ENCODE results near the gene SLC4A1AP.

The SLC4A1AP gene

DNA sequence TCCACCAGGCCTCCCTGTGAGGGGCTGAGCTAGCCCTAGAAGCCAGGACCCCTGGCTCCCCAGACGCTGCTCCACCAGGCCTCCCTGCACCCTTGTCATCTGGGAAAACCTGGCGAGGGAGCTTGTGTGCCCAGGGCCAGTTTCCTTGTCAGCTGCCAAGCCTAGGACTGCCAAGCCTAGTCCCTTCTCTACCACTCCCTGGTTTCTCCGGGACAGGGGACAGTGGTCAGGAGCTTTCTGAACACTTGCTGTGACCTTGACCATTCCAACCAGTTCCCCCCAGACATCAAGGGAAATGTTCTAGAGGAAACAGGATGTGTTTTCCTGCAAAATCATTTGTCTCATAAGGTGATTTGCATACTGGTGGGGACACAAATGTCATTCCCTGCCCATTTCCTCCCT is 66.6 kb downstream of the SLC4A1AP start:
- Histone ChIP-seq H4K20me1 (ENCODE audit: insufficient read depth, low read length) (no peaks in the 10 kb centered on the region), H3K27me3 (ENCODE audit: low read depth, low read length) (no peaks in the 10 kb centered on the region; the same call in 1 of the 2 replicates), H2AFZ (ENCODE audit: low read depth, low read length) (no peak overlapping the region), H3K27ac (ENCODE audit: low read length) (no peak overlapping the region), H3K9me3 (ENCODE audit: insufficient read depth, low read length) (no peaks in the 10 kb centered on the region), H3K36me3 (replicated peaks; ENCODE audit: low read depth, low read length) (no peaks in the 10 kb centered on the region), H3K4me2 (ENCODE audit: low read length) (no peak overlapping the region), H3K4me1 (ENCODE audit: low read length) (no peaks in the 10 kb centered on the region), H3K79me2 (ENCODE audit: low read length) (no peaks in the 10 kb centered on the region), H3K4me3 (ENCODE audit: low read length) (no peak overlapping the region), H3K9ac (ENCODE audit: low read length) (no peak overlapping the region)
- TF ChIP-seq EZH2phosphoT487 (IDR thresholded peaks at IDR 0.05; ENCODE audit: low read depth) (no peak), CTCF (IDR thresholded peaks at IDR 0.05; ENCODE audit: low read depth, low read length) (no peak)

DNA sequence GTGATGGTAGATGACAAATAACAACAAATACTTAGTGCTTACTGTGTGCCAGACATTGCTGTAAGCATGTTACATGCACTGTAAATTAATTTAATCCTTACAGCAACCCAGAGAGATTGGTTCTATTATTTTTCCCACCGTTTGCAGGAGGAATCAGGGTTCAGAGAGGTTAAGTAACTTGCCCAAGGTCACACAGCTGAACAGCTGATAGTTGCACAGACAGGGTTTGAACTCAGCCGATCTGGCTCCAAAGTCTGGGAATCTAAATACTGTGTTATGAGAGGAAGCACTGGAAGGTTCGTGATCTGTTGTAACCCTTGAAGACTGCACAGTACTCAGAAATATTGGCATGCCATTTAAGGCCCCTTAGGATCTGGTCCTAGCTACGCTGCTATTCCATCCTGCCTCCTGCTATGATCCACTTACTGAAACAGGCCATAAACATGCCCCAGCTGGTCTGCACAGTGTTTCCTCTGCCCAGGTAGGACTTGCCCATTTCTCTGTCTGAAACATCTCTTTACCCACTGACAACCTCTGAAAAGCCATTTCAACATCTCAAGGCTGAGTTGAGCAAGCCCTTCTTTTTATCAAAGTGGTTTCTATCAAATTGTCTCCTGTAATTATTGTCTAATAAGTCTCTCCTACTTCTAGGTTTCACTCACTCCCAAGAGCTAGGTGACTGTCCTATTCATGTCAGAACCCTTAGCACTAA is 67.4 kb downstream of the SLC4A1AP start:
- no peaks in the 10 kb centered on the region for H3K36me3 ChIP-seq (replicated peaks; ENCODE audit: low read depth, low read length)
- no peaks in the 10 kb centered on the region for H4K20me1 ChIP-seq (ENCODE audit: insufficient read depth, low read length)
- H3K4me1 ChIP-seq (ENCODE audit: low read length), result no peaks in the 10 kb centered on the region
- no peak overlapping the region for H3K9ac ChIP-seq (ENCODE audit: low read length)
- no peak overlapping the region for H3K27ac ChIP-seq (ENCODE audit: low read length)
- no peak overlapping the region for H3K4me3 ChIP-seq (ENCODE audit: low read length)
- no peaks in the 10 kb centered on the region for H3K79me2 ChIP-seq (ENCODE audit: low read length)
- no peak for TF ChIP-seq EZH2phosphoT487 (IDR thresholded peaks at IDR 0.05; ENCODE audit: low read depth)
- no peak for TF ChIP-seq CTCF (IDR thresholded peaks at IDR 0.05; ENCODE audit: low read depth, low read length)
- H2AFZ ChIP-seq (ENCODE audit: low read depth, low read length), result no peak overlapping the region
- no peak overlapping the region for H3K4me2 ChIP-seq (ENCODE audit: low read length)
- H3K9me3 ChIP-seq (ENCODE audit: insufficient read depth, low read length), result no peaks in the 10 kb centered on the region
- H3K27me3 ChIP-seq (ENCODE audit: low read depth, low read length), result no peaks in the 10 kb centered on the region; the same call in 1 of the 2 replicates

GRCh38 chr2:27734305-27734704 is 70.6 kb downstream of the SLC4A1AP start:
- Histone ChIP-seq H3K9me3 (ENCODE audit: insufficient read depth, low read length) (no peaks in the 10 kb centered on the region), H3K4me2 (ENCODE audit: low read length) (no peak overlapping the region), H3K27me3 (ENCODE audit: low read depth, low read length) (no peaks in the 10 kb centered on the region; the same call in 1 of the 2 replicates), H3K79me2 (ENCODE audit: low read length) (no peaks in the 10 kb centered on the region), H3K4me1 (ENCODE audit: low read length) (no peaks in the 10 kb centered on the region), H2AFZ (ENCODE audit: low read depth, low read length) (no peak overlapping the region), H3K4me3 (ENCODE audit: low read length) (no peak overlapping the region), H3K36me3 (replicated peaks; ENCODE audit: low read depth, low read length) (no peaks in the 10 kb centered on the region), H3K9ac (ENCODE audit: low read length) (no peak overlapping the region), H3K27ac (ENCODE audit: low read length) (no peak overlapping the region), H4K20me1 (ENCODE audit: insufficient read depth, low read length) (no peaks in the 10 kb centered on the region)
- no peak for TF ChIP-seq CTCF (IDR thresholded peaks at IDR 0.05; ENCODE audit: low read depth, low read length)
- no peak for TF ChIP-seq EZH2phosphoT487 (IDR thresholded peaks at IDR 0.05; ENCODE audit: low read depth)

DNA sequence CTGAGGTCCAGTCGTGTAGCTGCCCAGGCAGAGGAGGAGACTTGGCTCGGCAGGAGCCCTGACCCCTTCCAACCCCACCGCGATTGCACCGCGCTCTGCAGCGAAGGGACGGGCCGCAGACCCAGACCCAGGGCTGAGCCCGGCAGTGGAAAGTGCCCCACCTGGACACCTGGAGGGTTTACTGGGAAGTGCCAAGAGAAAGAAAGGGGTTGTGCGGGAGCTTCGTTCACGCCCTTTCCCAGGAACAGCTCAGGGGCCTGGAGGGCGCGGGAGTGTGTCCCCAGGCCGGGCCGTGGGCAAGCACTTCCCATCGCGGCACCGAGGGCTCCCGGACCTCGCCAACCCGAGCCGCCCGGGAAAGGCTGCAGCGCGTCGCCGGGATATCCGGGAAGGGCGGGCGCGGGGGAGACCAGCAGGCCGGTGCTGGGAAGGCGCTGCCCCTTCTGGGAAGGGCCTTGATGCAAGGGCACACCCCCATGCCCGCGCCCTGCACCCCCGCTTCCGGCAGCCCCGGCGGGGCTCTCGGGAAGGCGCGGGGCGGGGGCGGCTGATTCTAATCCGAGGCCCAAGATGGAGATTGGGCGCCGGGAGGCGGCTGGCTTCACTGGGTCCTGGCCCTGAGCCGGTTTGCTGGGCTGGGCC is 71.7 kb downstream of the SLC4A1AP start:
- no peak overlapping the region for H3K4me3 ChIP-seq (ENCODE audit: low read length)
- no peaks in the 10 kb centered on the region for H3K79me2 ChIP-seq (ENCODE audit: low read length)
- H3K27ac ChIP-seq (ENCODE audit: low read length), result no peak overlapping the region
- TF ChIP-seq CTCF (IDR thresholded peaks at IDR 0.05; ENCODE audit: low read depth, low read length) (no peak), EZH2phosphoT487 (IDR thresholded peaks at IDR 0.05; ENCODE audit: low read depth) (no peak)
- H3K4me2 ChIP-seq (ENCODE audit: low read length), result no peak overlapping the region
- H4K20me1 ChIP-seq (ENCODE audit: insufficient read depth, low read length), result no peaks in the 10 kb centered on the region
- H3K9ac ChIP-seq (ENCODE audit: low read length), result no peak overlapping the region
- no peaks in the 10 kb centered on the region for H3K36me3 ChIP-seq (replicated peaks; ENCODE audit: low read depth, low read length)
- H2AFZ ChIP-seq (ENCODE audit: low read depth, low read length), result no peak overlapping the region
- no peaks in the 10 kb centered on the region; the same call in 1 of the 2 replicates for H3K27me3 ChIP-seq (ENCODE audit: low read depth, low read length)
- no peaks in the 10 kb centered on the region for H3K9me3 ChIP-seq (ENCODE audit: insufficient read depth, low read length)
- no peaks in the 10 kb centered on the region for H3K4me1 ChIP-seq (ENCODE audit: low read length)
